ENCODE results near the gene SH3RF3. TPM values are rescaled to one million over a fixed set of nuclear protein-coding genes. Genes with fewer than 3 reads are reported as not detected.
A peak's percentile ranks its signal among the peaks of the same experiment; 100 is the strongest.

Gene SH3RF3
- total RNA-seq, 1 donor from 2014 or later = 7.9 TPM

- H3K4me1 ChIP-seq = peaks cover 98% of the 10 kb centered on the region
- H3K27ac ChIP-seq (replicated peaks) = peak overlapping the region; percentile 91
- intact Hi-C loops (cut with micrococcal nuclease) = loop anchor here (10.0 kb wide), 1 partner anchor 81 kb away; no protein-coding TSS in a partner anchor
Measured at GRCh38 chr2:109244304-109244582, 115.2 kb downstream of the SH3RF3 start.

GRCh38 chr2:109244750-109245382, 115.9 kb downstream of the SH3RF3 start:
- H3K4me3 ChIP-seq = no peak overlapping the region
- intact Hi-C loops (cut with micrococcal nuclease) = loop anchor here (10.0 kb wide), 1 partner anchor 80 kb away; no protein-coding TSS in a partner anchor
- no peak for DNase-seq
- no peak for TF ChIP-seq CTCF (IDR thresholded peaks at IDR 0.05; ENCODE audit: borderline replicate concordance)
- no peaks in the 10 kb centered on the region for H3K36me3 ChIP-seq
- peak overlapping the region; percentile 91 for H3K27ac ChIP-seq (replicated peaks)
- H3K27me3 ChIP-seq (ENCODE audit: low read depth) = no peaks in the 10 kb centered on the region
- no peaks in the 10 kb centered on the region for H3K9me3 ChIP-seq (replicated peaks)
- peaks cover 92% of the 10 kb centered on the region for H3K4me1 ChIP-seq

More at GRCh38 chr2:109244304-109244582, 115.2 kb downstream of the SH3RF3 start:
- H3K4me3 ChIP-seq = no peak overlapping the region
- H3K36me3 ChIP-seq = no peaks in the 10 kb centered on the region
- no peaks in the 10 kb centered on the region for H3K27me3 ChIP-seq (ENCODE audit: low read depth)
- no peaks in the 10 kb centered on the region for H3K9me3 ChIP-seq (replicated peaks)
- no peak for TF ChIP-seq CTCF (IDR thresholded peaks at IDR 0.05; ENCODE audit: borderline replicate concordance)
- no peak for DNase-seq

GRCh38 chr2:109246176-109246575, 117.2 kb downstream of the SH3RF3 start:
- Histone ChIP-seq H3K27ac (replicated peaks) (no peak overlapping the region), H3K9me3 (replicated peaks) (no peaks in the 10 kb centered on the region), H3K27me3 (ENCODE audit: low read depth) (no peaks in the 10 kb centered on the region), H3K36me3 (no peaks in the 10 kb centered on the region), H3K4me3 (no peak overlapping the region), H3K4me1 (peaks cover 80% of the 10 kb centered on the region)
- TF ChIP-seq CTCF (IDR thresholded peaks at IDR 0.05; ENCODE audit: borderline replicate concordance) = no peak
- intact Hi-C loops (cut with micrococcal nuclease) = loop anchor here (10.0 kb wide), 1 partner anchor 79 kb away; no protein-coding TSS in a partner anchor
- no peak for DNase-seq

- Histone ChIP-seq H3K4me3 (no peak overlapping the region), H3K4me1 (peaks cover 75% of the 10 kb centered on the region), H3K36me3 (no peaks in the 10 kb centered on the region), H3K27ac (replicated peaks) (no peak overlapping the region), H3K27me3 (ENCODE audit: low read depth) (no peaks in the 10 kb centered on the region), H3K9me3 (replicated peaks) (no peaks in the 10 kb centered on the region)
- intact Hi-C loops (cut with micrococcal nuclease) = loop anchor here (10.0 kb wide), 1 partner anchor 78 kb away; no protein-coding TSS in a partner anchor
- TF ChIP-seq CTCF (IDR thresholded peaks at IDR 0.05; ENCODE audit: borderline replicate concordance) = no peak
- DNase-seq = no peak
Measured at GRCh38 chr2:109246616-109247015, 117.6 kb downstream of the SH3RF3 start.

- H3K4me1 ChIP-seq = peaks cover 68% of the 10 kb centered on the region
- no peaks in the 10 kb centered on the region for H3K36me3 ChIP-seq
- H3K27me3 ChIP-seq (ENCODE audit: low read depth) = no peaks in the 10 kb centered on the region
- H3K4me3 ChIP-seq = no peak overlapping the region
- no peaks in the 10 kb centered on the region for H3K9me3 ChIP-seq (replicated peaks)
- DNase-seq = no peak
- no peak for TF ChIP-seq CTCF (IDR thresholded peaks at IDR 0.05; ENCODE audit: borderline replicate concordance)
- peak overlapping the region; percentile 45 for H3K27ac ChIP-seq (replicated peaks)
- intact Hi-C loops (cut with micrococcal nuclease) = loop anchor here (10.0 kb wide), 1 partner anchor 77 kb away; no protein-coding TSS in a partner anchor
Measured at GRCh38 chr2:109247340-109247739, 118.3 kb downstream of the SH3RF3 start.

All from left ventricle myocardium inferior (tissue), 1 donor.